Prostate gland (tissue), 2 donors: ENCODE measurements around the gene SHLD2.
"Not testable (repeated sequence)": the region's sequence is repeated elsewhere in the genome, so short reads cannot be mapped to it uniquely, and the experiment has no call there.

ENCODE experiments used
- POLR2A ChIP-seq: fragments of 450-650 bp; IDR thresholded peaks from one replicate; pipeline ENCODE4 v1.6.1; 2016; ENCODE audit warnings: antibody characterized with exemption, mild to moderate bottlenecking
- POLR2AphosphoS5 ChIP-seq: sonication (generic); formaldehyde crosslinking; IDR thresholded peaks from one replicate; pipeline ENCODE4 v1.6.1; 2017; ENCODE audit warnings: antibody characterized with exemption
- TF ChIP-seq, protein P1 (sequence below), 4 experiments: fragments of 200-600 bp in 2 of 4; fragments of 450-650 bp in 2 of 4; sonication (generic) in 2 of 4; IDR thresholded peaks; 1 replicate in 3 of 4; 2 replicates in 1 of 4; pipeline ENCODE4 v1.5.1; 2016 to 2019; ENCODE audit warnings: antibody characterized with exemption in 4 of 4, mild to moderate bottlenecking in 2 of 4, moderate library complexity in 2 of 4

DNA sequence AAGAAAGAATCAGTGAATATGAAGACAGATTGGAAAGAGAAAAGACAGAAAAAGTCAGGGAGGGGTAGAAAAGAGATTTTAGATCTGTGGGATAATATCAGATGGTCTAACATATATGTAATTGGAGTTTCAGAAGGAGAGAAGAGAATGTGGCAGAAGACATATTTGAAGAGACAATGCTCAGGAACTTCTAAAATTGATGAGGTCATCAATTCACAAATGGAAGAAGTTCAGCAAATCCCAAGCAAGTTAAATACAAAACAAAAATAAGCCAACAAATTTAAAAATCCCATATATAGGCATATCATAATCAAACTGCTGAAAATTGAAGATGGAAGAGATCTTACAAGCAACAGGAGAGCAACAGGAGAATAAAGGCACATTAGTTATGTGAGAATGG is 42.5 kb downstream of the SHLD2 start:
- TF ChIP-seq, protein P1, sequence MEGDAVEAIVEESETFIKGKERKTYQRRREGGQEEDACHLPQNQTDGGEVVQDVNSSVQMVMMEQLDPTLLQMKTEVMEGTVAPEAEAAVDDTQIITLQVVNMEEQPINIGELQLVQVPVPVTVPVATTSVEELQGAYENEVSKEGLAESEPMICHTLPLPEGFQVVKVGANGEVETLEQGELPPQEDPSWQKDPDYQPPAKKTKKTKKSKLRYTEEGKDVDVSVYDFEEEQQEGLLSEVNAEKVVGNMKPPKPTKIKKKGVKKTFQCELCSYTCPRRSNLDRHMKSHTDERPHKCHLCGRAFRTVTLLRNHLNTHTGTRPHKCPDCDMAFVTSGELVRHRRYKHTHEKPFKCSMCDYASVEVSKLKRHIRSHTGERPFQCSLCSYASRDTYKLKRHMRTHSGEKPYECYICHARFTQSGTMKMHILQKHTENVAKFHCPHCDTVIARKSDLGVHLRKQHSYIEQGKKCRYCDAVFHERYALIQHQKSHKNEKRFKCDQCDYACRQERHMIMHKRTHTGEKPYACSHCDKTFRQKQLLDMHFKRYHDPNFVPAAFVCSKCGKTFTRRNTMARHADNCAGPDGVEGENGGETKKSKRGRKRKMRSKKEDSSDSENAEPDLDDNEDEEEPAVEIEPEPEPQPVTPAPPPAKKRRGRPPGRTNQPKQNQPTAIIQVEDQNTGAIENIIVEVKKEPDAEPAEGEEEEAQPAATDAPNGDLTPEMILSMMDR (IDR thresholded peaks at IDR 0.05) = not testable (repeated sequence)
- TF ChIP-seq POLR2A, POLR2AphosphoS5: not testable (repeated sequence)
